ENCODE results near the gene ANGEL1.

Gene ANGEL1

GRCh38 chr14:76763096-76764041, 49.3 kb downstream of the ANGEL1 start:
- DNase-seq: no peak

GRCh38 chr14:76762411-76763095, 50.1 kb downstream of the ANGEL1 start:
- no peak for DNase-seq

- no peak for DNase-seq
Observed at GRCh38 chr14:76761960-76762410, 50.7 kb downstream of the ANGEL1 start.

- peak; percentile 28 to 30 for DNase-seq
Observed at GRCh38 chr14:76761136-76761959, 51.3 kb downstream of the ANGEL1 start, which contains the start of gene VASH1. Gene VASH1 (plus strand): TSS chr14:76761468. CDS start chr14:76762822, 1,354 bp downstream.

GRCh38 chr14:76760331-76761135, 52.1 kb downstream of the ANGEL1 start:
- DNase-seq: no peak

- DNase-seq: no peak
Observed at GRCh38 chr14:76759589-76759988, 53.1 kb downstream of the ANGEL1 start.

GRCh38 chr14:76756371-76756750, 56.3 kb downstream of the ANGEL1 start:
- DNase-seq: no peak

GRCh38 chr14:76755610-76756370, 56.9 kb downstream of the ANGEL1 start:
- no peak for DNase-seq

GRCh38 chr14:76754586-76754985, 58.1 kb downstream of the ANGEL1 start:
- no peak for DNase-seq

GRCh38 chr14:76753541-76754198, 59.0 kb downstream of the ANGEL1 start:
- no peak for DNase-seq

- DNase-seq: no peak
Observed at GRCh38 chr14:76752744-76753143, 59.9 kb downstream of the ANGEL1 start.

GRCh38 chr14:76742966-76743365, 69.7 kb downstream of the ANGEL1 start:
- DNase-seq: no peak

GRCh38 chr14:76742185-76742584, 70.5 kb downstream of the ANGEL1 start:
- no peak for DNase-seq

GRCh38 chr14:76741074-76741473, 71.6 kb downstream of the ANGEL1 start:
- DNase-seq: no peak

Data from activated CD4-positive, alpha-beta T cell treated with anti-CD3 and anti-CD28 coated beads, Interleukin-2, amount 50 U/mL, for 4 hours (primary cell).